WTC11 (cell line): ENCODE data around the gene CABLES1.

Experiments
- CTCF ChIP-seq: fragments of 200-600 bp; IDR thresholded peaks from 2 replicates; pipeline ENCODE4 v1.8.0; 2022; ENCODE audit warnings: antibody characterized with exemption
- JUN ChIP-seq: sonication (generic); formaldehyde crosslinking; IDR thresholded peaks from 2 replicates; pipeline ENCODE4 v1.8.0; 2023; ENCODE audit warnings: mild to moderate bottlenecking, missing genetic modification reagents
- ZNF121 ChIP-seq: sonication (generic); formaldehyde crosslinking; IDR thresholded peaks from 2 replicates; pipeline ENCODE4 v1.8.0; 2023; ENCODE audit warnings: missing genetic modification reagents

GRCh38 chr18:23226930-23227725, 91.8 kb downstream of the CABLES1 start:
- TF ChIP-seq JUN (no peak), ZNF121 (CRISPR knock-in tag) (no peak), CTCF (no peak)
